K562 (cell line): Measurements from ENCODE around the gene CXorf65. TPM values are rescaled to one million over a fixed set of nuclear protein-coding genes. Genes with fewer than 3 reads are reported as not detected.

Experiments
- ARID1B ChIP-seq: fragments of 450-650 bp; IDR thresholded peaks from 2 replicates; pipeline ENCODE4 v1.6.1; 2016; ENCODE audit warnings: antibody characterized with exemption, mild to moderate bottlenecking, inconsistent platforms
- BRD4 ChIP-seq: fragments of 200-600 bp; sonication (generic); IDR thresholded peaks from 2 replicates; pipeline ENCODE4 v1.6.1; 2017; ENCODE audit warnings: inconsistent platforms
- CBFA2T2 ChIP-seq: fragments of 450-650 bp; conservative IDR thresholded peaks from 2 replicates; pipeline ENCODE4 v1.6.1; 2017; ENCODE audit warnings: mild to moderate bottlenecking
- CBFA2T3 ChIP-seq: fragments of 450-650 bp; IDR thresholded peaks from 2 replicates; pipeline ENCODE4 v1.6.1; 2017
- CTBP1 ChIP-seq: fragments of 450-650 bp; IDR thresholded peaks from 2 replicates; pipeline ENCODE4 v1.6.1; 2016; ENCODE audit warnings: borderline replicate concordance
- FOXP1 ChIP-seq: sonication (generic); formaldehyde crosslinking; IDR thresholded peaks from 2 replicates; pipeline ENCODE4 v1.8.0; 2022; ENCODE audit warnings: mild to moderate bottlenecking, missing genetic modification reagents
- HDGF ChIP-seq: fragments of 450-650 bp; IDR thresholded peaks from 2 replicates; pipeline ENCODE4 v1.6.1; 2016
- KAT8 ChIP-seq: fragments of 450-650 bp; IDR thresholded peaks from 2 replicates; pipeline ENCODE4 v1.6.1; 2016; ENCODE audit warnings: low read depth, mild to moderate bottlenecking
- KLF13 ChIP-seq: fragments of 450-650 bp; IDR thresholded peaks from 2 replicates; pipeline ENCODE4 v1.6.1; 2016; ENCODE audit warnings: missing genetic modification characterization, low read depth, mild to moderate bottlenecking, missing compliant biosample characterization, moderate library complexity, borderline replicate concordance
- MAFG ChIP-seq: fragments of 450-650 bp; conservative IDR thresholded peaks from 2 replicates; pipeline ENCODE4 v1.6.1; 2016; ENCODE audit warnings: missing genetic modification characterization, missing compliant biosample characterization
- NFYB ChIP-seq: IDR thresholded peaks from 2 replicates; pipeline ENCODE4 v1.6.1; 2011; ENCODE audit warnings: mild to moderate bottlenecking, moderate library complexity; ENCODE audit not compliant: insufficient read length; ENCODE audit errors: extremely low read depth
- NRF1 ChIP-seq, 2 experiments: fragments of 450-650 bp; IDR thresholded peaks in 1 of 2; conservative IDR thresholded peaks in 1 of 2; 2 replicates each; pipeline ENCODE4 v1.6.1; 2014; ENCODE audit warnings: mild to moderate bottlenecking in 2 of 2
- PPARD ChIP-seq: fragments of 250-450 bp; sonication (Bioruptor Pico); IDR thresholded peaks from 2 replicates; pipeline ENCODE4 v1.8.0; 2022; ENCODE audit warnings: inconsistent platforms, mild to moderate bottlenecking, moderate library complexity
- RBM17 ChIP-seq: fragments of 200-400 bp; formaldehyde crosslinking; IDR thresholded peaks from 2 replicates; pipeline ENCODE4 v1.6.1; 2017; ENCODE audit warnings: low read depth, mild to moderate bottlenecking, low read length, borderline replicate concordance
- RUNX1 ChIP-seq: sonication (generic); IDR thresholded peaks from 2 replicates; pipeline ENCODE4 v1.6.1; 2016; ENCODE audit warnings: antibody characterized with exemption, low read depth
- SMARCA4 ChIP-seq: fragments of 450-650 bp; IDR thresholded peaks from 2 replicates; pipeline ENCODE4 v1.6.1; 2016
- SNRNP70 ChIP-seq: fragments of 200-400 bp; formaldehyde crosslinking; optimal IDR thresholded peaks from 2 replicates; pipeline ENCODE3; 2017; ENCODE audit warnings: low read depth, low read length
- TAF9B ChIP-seq: fragments of 450-650 bp; IDR thresholded peaks from 2 replicates; pipeline ENCODE4 v1.6.1; 2018; ENCODE audit warnings: mild to moderate bottlenecking; ENCODE audit not compliant: partially characterized antibody
- TBL1XR1 ChIP-seq, 2 experiments: IDR thresholded peaks; 2 replicates each; pipeline ENCODE4 v1.6.1; 2012; ENCODE audit warnings: improper control_type of control experiment in 2 of 2, low read length in 2 of 2, mild to moderate bottlenecking in 1 of 2
- XRCC4 ChIP-seq: IDR thresholded peaks from one replicate; pipeline ENCODE4 v1.6.1; 2011; ENCODE audit not compliant: insufficient read depth, insufficient read length; ENCODE audit errors: extremely low read depth
- ZBTB7A ChIP-seq: IDR thresholded peaks from 2 replicates; pipeline ENCODE4 v1.6.1; 2011; ENCODE audit warnings: low read depth, mild to moderate bottlenecking, low read length, moderate library complexity, borderline replicate concordance; ENCODE audit not compliant: control insufficient read depth
- ZNF184 ChIP-seq: sonication (generic); formaldehyde crosslinking; IDR thresholded peaks from 2 replicates; pipeline ENCODE4 v1.5.0; 2020; ENCODE audit warnings: missing genetic modification reagents
- ZNF436 ChIP-seq: fragments of 250-450, 450-650 bp; sonication (Bioruptor Pico); formaldehyde crosslinking; IDR thresholded peaks from 2 replicates; pipeline ENCODE4 v1.7.0; 2020; ENCODE audit warnings: mild to moderate bottlenecking
- ZNF57 ChIP-seq: fragments of 450-650 bp; formaldehyde crosslinking; IDR thresholded peaks from 2 replicates; pipeline ENCODE4 v1.4.0; 2020; ENCODE audit warnings: mild to moderate bottlenecking, moderate library complexity
- ZNF778 ChIP-seq: fragments of 450-650 bp; formaldehyde crosslinking; IDR thresholded peaks from 2 replicates; pipeline ENCODE4 v1.4.0; 2020; ENCODE audit warnings: mild to moderate bottlenecking, moderate library complexity
- polyA plus RNA-seq, 8 experiments: library from polyadenylated mRNA; depleted of rRNA in 4 of 8; stranded (reverse) in 5 of 8; unstranded in 3 of 8; fragments of >200 nt; fragmentation: Nextera tagmentation in 2 of 8; fragmentation: Illumina TruSeq in 1 of 8; extraction: Ambion mirVana in 2 of 8; extraction: Trizol in 1 of 8; gene quantifications; 2 replicates each; pipeline versions ENCODE4 v1.2.1 to v1.2.3, GENCODE V29; 2011 to 2014; ENCODE audit warnings: inconsistent platforms in 1 of 8, missing spikeins in 1 of 8
- total RNA-seq, 7 experiments: library from RNA; depleted of rRNA in 6 of 7; stranded (reverse); fragments of >200 nt in 6 of 7; fragmentation: Illumina TruSeq in 2 of 7; extraction: Trizol in 2 of 7; gene quantifications; 2 replicates each; pipeline versions ENCODE4 v1.2.1 to v1.2.3, GENCODE V29; 2011 to 2021; ENCODE audit warnings: low replicate concordance in 1 of 7
- TF ChIP-seq, protein P1 (sequence below): fragments of 150-350 bp; IDR thresholded peaks from 2 replicates; pipeline ENCODE4 v1.6.1; 2014; ENCODE audit warnings: low read depth, mild to moderate bottlenecking, low read length, borderline replicate concordance
- TF ChIP-seq, protein P2 (sequence below), 2 experiments: IDR thresholded peaks; 2 replicates each; pipeline ENCODE4 v1.6.1; 2012; ENCODE audit warnings: improper control_type of control experiment in 2 of 2, low read depth in 2 of 2, low read length in 2 of 2, borderline replicate concordance in 1 of 2

The CXorf65 gene
- total and polyA plus RNA-seq, 9 of the 15 experiments (the other 6 are each of a cell fraction or from before 2014, with no cell fraction given) = 1.4 to 8.4 (median 2.9) TPM

DNA sequence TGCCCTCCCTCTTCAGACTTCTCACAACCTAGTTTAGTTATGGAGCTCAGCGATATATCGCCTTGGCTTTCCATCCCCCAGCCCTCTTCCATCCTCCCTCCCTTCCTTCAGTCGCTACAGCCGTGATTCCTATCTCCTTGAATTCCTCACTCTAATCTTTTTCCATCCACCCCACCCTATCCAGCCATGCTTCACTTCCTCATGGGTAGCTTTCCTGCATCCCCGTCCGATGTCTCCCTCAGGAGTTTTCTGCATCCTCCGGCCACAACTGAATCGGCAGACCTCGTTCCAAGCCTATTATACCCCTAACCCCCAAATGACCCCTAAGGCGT, 38.9 kb downstream of the CXorf65 start (continued):
- TF ChIP-seq ZNF436 (CRISPR knock-in tag) (no peak), ZBTB7A (0 out of 2 replicates have a peak, but pooled peaks have one; percentile 28), BRD4 (no peak), TBL1XR1 (IDR thresholded peaks at IDR 0.05; ENCODE audit: low read length in 2 of 2) (no peak), TAF9B (peak; percentile 29), ZNF57 (CRISPR knock-in tag) (no peak), ZNF778 (CRISPR knock-in tag) (no peak), PPARD (CRISPR knock-in tag) (no peak), ZNF184 (CRISPR knock-in tag) (no peak), RUNX1 (no peak), SMARCA4 (0 out of 2 replicates have a peak, but pooled peaks have one; percentile 49), CTBP1 (peak; percentile 70), FOXP1 (no peak), RBM17 (no peak), HDGF (no peak), MAFG (tag) (no peak), CBFA2T2 (no peak), NRF1 (conservative IDR thresholded peaks at IDR 0.05 in 1 of 2, IDR thresholded peaks at IDR 0.05 in 1 of 2) (no peak), NFYB (no peak), KAT8 (no peak), CBFA2T3 (no peak), KLF13 (no peak), SNRNP70 (no peak), XRCC4 (no peak), ARID1B (peak; percentile 58)
- TF ChIP-seq, protein P1, sequence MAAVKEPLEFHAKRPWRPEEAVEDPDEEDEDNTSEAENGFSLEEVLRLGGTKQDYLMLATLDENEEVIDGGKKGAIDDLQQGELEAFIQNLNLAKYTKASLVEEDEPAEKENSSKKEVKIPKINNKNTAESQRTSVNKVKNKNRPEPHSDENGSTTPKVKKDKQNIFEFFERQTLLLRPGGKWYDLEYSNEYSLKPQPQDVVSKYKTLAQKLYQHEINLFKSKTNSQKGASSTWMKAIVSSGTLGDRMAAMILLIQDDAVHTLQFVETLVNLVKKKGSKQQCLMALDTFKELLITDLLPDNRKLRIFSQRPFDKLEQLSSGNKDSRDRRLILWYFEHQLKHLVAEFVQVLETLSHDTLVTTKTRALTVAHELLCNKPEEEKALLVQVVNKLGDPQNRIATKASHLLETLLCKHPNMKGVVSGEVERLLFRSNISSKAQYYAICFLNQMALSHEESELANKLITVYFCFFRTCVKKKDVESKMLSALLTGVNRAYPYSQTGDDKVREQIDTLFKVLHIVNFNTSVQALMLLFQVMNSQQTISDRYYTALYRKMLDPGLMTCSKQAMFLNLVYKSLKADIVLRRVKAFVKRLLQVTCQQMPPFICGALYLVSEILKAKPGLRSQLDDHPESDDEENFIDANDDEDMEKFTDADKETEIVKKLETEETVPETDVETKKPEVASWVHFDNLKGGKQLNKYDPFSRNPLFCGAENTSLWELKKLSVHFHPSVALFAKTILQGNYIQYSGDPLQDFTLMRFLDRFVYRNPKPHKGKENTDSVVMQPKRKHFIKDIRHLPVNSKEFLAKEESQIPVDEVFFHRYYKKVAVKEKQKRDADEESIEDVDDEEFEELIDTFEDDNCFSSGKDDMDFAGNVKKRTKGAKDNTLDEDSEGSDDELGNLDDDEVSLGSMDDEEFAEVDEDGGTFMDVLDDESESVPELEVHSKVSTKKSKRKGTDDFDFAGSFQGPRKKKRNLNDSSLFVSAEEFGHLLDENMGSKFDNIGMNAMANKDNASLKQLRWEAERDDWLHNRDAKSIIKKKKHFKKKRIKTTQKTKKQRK = no peak
- TF ChIP-seq, protein P2, sequence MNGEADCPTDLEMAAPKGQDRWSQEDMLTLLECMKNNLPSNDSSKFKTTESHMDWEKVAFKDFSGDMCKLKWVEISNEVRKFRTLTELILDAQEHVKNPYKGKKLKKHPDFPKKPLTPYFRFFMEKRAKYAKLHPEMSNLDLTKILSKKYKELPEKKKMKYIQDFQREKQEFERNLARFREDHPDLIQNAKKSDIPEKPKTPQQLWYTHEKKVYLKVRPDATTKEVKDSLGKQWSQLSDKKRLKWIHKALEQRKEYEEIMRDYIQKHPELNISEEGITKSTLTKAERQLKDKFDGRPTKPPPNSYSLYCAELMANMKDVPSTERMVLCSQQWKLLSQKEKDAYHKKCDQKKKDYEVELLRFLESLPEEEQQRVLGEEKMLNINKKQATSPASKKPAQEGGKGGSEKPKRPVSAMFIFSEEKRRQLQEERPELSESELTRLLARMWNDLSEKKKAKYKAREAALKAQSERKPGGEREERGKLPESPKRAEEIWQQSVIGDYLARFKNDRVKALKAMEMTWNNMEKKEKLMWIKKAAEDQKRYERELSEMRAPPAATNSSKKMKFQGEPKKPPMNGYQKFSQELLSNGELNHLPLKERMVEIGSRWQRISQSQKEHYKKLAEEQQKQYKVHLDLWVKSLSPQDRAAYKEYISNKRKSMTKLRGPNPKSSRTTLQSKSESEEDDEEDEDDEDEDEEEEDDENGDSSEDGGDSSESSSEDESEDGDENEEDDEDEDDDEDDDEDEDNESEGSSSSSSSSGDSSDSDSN (IDR thresholded peaks at IDR 0.05; ENCODE audit: borderline replicate concordance in 1 of 2, low read depth in 2 of 2, low read length in 2 of 2) = no peak
